Cortex of kidney (tissue), 1 donor: ENCODE measurements around the gene CERS6.

ENCODE experiments used
- DNase-seq: peaks from one replicate; lab custom pipeline; 2025; lab: John Stamatoyannopoulos, UW

CERS6 gene

DNA sequence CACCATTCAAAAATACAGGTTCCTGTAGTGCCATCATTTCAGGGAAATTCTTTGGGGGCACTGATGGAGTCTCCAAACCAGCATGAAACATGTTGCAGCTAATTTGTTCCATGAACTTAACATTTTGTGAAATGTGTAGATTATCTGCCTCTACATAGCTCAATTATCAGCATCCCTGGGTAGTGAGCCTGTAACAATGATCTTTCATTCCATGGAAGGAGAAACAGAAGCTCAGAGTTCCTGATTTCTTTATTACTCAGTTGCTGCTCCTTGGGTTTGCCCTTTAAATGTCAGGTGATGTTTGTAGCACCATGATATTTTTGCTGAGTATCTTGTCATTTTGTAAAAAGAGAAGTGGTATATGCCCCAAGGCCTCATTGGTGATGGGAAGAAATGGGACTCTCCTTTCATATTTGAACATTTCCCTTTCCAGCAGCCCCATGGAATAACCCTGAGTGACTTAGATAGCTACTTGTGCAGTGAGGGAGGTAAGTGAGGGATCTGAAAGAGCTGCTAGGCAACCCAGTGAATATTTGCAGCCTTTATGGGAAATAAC lies 146.9 kb downstream of the CERS6 start:
- DNase-seq, result no peak

DNA sequence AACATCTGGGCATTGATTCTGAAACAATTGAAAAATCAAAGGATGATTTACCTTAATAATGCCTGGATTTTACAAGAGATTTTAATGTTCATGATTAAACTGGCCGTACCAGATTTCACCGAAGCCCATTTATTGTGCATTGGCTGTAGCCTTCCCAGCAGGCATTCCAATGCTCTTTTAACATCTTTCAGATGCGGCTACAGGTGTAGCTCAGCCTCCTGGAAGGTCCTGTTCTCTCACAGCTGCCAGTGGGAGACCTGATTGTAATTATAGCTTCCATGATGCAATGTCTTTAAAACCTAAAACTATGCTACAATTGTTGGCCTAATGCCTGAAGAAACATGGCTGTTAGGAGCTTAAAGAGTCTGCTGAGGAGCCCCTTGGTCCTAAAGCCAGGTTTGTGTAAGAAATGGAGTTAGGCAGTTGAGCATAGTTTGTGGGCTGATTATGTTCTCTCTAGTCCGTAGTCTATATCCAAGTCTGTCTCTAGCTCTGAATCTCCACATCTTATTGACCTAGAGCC lies 147.4 kb downstream of the CERS6 start:
- DNase-seq, result no peak

DNA sequence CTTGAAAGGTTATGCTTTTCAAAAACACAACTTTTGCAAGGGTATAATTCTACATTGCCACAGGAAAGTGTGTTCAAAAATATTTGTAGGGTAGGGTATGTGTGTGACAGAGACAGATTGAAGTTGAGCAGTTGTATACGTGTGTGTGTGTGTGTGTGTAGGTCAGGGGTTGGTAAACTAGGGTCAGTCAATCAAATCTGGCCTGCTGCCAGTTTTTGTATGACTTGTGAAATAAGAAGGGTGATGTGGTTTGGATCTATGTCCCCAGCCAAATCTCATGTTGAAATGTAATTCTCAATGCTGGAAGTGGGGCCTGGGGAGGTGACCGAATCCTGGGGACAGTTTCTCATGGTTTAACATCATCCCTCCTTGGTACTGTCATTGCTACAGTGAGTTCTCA lies 148.2 kb downstream of the CERS6 start:
- DNase-seq, result no peak

DNA sequence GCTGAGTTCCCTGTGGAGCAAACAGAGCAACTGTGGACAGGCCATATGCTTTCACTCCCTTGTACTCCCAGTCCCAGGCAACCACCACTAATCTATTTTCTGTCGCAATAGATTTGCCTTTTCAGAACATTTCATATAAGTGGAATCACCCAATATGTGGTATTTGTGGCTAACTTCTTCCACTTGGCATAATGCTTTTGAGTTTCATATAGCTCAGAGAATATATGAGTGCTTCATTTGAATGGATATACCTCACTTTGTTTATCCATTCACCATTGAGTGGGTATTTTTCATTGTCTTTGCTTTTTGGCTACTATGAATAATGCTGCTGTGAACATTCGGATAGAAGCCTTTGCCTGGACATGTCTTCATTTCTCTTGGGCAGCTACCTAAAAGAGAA lies 151.9 kb downstream of the CERS6 start:
- no peak for DNase-seq

DNA sequence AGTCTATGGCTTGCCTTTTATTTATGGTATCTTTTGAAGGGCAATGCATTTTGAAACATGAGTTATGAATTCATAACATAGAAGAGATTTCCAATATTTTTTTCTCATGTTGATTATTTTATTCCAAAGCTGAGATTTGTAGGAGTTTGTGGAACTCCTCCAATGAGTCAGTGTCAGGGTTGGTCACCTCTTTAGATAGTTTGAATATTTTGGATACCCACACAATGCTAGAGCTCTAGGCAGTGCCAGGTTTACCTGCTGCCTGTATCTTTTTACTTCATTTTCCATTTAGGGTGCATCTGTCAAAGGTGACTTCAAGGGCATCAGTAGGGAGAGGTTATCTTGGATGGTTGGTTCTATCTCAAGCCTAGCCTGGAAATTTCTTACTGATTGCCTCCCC lies 152.7 kb downstream of the CERS6 start:
- DNase-seq, result no peak

DNA sequence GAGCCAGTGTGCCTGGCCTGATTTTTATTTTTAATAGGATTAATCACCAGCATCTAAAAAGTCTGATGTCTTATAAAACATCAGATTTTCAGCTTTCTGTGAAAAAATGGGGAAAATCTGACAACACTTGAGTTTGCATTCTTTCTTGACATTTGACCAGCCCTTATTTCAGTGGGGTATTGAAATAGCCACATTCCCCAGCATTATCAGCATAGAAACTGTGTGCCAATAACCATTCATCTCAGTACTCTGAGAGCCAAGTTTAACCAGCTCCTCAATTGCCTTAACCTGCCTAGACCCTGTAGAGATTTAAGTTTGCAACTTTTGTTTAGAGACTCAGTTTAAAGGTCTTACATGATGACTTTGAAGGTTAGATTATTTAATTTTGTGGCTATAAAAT lies 155.0 kb downstream of the CERS6 start:
- no peak for DNase-seq

DNA sequence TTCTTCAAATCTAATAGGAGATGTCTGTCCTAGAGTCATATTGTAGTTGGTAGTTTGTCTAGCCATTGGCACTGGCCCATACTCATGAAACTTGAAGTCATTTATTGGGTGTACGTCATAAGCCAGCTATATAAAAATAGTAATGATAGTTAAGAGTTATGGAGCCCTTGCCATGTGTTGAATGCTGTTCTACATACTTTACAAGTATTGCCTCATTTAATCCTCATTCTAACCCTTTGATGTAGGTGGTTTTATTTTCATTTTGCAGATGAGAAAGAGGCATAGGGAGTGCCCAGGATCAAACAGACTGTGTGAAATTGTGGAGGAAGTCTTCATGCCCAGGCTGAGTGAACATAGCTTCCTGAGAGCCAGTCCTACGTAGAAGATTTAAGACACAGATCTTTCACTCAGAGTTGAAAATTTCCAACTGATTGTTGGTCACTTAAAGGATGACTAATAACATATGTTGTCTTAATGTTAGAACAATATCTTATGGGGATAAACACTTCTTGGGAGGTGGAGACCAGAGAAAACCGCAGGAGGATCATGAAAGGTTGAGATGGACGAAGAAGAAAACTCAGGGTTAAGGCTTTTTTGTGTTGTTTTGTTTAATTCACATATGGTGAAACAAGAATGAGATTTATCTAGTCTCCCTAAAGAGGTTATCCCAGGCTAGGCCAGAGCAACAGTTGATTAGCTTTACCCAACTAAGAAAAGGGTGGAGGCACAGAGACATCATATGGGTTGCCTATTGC lies 156.0 kb downstream of the CERS6 start:
- DNase-seq, result no peak

DNA sequence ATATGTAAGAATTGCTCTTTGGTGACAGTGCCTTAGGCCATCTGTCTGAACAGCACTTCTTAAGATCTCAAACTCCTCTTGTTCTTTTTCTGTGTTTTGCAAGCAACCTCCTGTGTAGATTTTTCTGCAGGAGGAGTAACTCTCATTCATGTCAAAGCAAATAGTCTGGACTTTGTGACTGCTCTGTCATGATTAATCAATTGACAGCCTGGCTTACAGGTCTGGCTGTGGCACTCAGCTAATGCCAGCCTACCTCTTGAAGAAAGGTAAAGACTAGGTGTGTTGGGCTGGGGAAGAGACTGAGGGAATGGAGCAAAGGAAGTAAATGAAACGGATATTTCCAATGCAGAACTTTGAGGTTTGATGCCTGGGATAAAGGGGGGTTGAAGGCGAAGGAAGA lies 156.6 kb downstream of the CERS6 start:
- no peak for DNase-seq

DNA sequence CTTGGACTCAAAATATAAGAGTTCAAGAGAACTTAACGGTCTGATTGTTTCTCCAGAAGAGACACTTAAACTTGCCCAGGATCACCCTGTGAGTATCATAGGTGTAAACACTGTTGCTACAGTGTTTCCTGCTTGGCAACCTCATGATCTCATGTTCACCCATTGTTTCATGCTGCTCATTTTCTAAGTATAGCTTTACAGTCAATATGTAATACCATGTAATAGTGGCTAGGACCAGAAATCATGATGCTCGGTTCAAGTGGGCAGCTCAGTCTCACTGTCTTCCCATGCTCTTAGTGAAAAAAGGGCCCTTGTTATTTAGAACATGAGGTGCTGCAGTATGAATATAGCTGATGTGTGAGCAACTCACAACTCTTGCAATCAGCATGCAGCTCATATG lies 157.5 kb downstream of the CERS6 start:
- no peak for DNase-seq

DNA sequence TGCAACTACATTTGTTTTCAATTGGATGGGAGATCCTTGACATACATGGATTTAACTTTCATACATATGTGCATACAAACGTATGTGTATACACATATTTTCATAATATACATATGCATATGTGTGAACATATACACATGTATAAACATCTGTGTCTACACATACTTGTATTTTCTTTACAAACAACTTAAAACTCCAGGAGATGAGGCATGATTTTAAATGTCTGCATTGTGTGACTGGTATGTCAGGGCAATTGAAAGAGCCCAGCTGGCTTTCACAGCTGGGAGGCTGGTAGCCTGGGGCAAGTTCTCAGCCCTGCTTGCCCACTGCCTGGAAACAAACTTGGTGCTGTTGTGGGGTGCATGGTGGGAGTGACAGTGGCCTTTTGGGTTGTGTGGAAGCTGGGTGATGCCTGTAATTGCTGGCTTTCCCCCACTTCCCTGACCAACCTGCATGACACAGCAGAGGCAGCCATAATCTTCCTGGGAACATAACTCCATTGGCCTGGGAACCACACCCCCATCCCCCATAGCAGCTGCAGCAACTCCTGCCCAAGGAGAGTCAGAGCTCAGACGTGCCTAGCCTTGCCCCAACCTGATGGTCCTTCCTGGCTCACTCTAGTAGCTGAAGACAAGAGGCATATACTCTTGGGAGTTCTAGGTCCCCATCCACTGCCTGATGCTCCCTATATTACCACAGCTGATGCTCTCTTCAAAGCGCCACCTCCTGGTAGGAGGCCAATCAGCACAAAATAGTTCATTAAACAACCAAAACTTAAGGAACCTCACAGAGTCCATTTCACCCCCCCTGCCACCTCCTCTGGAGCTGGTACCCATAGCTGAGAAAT lies 158.3 kb downstream of the CERS6 start:
- no peak for DNase-seq

DNA sequence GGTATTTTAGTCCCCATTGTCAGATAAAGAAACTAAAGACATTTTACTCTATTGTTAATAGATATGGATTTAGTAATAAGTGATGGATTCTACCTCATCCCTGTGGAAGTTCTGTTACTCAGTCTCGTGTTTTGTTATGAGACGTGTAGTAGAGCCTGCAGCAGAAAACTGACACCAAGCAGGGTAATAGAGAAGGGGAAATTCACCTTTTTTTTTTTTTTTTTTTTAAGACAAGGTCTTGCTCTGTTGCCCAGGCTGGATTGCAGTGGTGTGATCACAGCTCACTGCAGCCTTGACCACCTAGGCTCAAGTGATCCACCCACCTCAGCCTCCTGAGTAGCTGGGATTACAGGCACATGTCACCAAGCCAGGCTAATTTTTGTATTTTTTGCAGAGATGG lies 164.5 kb downstream of the CERS6 start:
- no peak for DNase-seq

DNA sequence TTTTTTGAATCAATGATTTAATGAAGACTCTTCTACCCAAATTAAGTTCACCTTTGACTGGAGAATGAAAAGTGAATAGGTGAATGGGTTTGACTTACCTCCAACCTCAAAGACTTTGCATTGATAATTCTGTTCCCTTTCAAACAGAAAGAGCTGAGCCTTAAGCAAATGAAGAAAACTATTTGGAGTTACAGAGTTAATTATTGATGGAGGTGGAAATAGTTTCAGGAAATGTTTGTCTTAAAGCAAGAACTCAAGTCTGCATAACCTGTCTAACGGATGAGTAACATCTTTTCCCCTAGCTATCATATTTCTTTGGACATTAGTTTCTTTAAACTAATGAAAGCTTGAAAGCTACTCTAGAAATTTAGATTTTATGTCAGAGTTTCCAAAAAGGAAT lies 166.5 kb downstream of the CERS6 start:
- no peak for DNase-seq

DNA sequence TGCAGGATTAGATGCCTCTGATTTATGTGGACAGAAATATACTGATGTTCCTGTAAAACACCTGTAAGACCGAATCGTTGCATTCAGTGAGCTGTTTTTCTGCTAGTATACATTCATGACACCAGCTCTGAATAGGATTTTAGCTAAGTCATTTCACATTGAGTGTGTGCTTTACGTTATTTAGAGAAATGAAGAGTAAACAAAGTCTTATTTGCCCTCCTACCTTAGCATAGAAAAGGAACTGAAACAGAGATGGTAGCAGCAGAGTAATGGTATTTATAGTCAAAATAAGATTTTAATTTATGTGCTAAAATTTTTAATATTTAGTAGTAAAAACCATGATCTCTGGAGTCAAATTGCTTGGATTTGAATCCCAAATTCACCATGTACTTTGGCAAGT lies 168.0 kb downstream of the CERS6 start:
- DNase-seq, result no peak

DNA sequence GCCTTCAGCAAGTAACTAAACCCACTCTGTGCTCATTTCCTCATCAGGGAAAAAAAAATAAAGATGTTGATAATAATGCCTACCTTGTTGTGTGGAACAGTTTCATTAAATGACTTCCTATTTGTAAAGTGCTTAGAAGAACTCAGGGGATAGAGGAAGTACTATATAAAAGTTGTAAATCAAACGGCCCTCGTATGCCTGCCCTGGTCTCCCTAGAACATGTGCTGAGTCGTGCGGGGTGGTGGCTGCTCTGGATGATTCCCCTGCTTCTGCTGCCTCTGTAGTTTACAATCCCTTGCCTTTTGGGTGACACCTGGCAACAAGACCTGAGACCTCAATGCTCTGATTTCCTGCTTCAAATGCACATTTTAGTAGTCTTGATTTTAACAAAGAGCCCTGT lies 170.0 kb downstream of the CERS6 start:
- DNase-seq, result no peak

DNA sequence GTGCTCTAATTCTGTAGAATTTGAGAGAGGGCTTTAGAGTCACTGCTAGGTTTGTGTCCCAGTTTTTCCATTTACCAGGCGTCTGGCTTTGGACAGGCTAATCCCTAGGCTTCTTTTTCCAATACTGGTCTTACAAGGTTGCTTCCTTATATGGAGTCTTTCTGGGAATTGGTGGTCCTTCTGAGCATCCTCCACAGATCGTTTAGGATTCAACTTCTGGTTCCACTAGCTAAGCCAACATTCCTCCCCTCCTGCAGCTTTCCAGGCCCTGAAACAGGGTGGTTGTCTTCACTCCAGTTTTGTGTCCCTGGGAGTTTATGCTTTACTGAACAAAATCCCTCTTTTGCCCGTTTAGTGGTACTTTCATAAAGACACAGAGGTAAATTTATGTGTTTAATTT lies 170.6 kb downstream of the CERS6 start:
- DNase-seq, result no peak

DNA sequence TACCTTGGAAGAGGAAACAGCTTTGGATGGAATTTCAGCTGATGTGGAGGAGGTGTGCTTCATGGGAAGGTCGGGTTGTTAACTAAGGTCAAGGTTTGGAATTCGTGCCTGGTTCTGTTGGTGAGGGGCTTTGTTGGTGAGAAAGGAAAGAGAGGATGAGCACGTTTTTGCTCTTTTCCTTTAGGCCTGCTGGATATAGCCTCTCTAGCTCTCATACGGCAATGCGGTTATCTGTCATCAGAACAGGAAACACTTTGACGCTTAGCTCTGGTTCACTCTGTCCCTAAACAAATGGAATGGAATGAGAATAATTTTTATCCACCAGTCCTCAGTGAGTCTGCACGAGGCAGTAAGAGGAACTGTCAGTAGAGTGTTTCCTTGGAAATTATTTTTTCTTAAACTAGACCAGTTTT lies 176.6 kb downstream of the CERS6 start:
- no peak for DNase-seq

DNA sequence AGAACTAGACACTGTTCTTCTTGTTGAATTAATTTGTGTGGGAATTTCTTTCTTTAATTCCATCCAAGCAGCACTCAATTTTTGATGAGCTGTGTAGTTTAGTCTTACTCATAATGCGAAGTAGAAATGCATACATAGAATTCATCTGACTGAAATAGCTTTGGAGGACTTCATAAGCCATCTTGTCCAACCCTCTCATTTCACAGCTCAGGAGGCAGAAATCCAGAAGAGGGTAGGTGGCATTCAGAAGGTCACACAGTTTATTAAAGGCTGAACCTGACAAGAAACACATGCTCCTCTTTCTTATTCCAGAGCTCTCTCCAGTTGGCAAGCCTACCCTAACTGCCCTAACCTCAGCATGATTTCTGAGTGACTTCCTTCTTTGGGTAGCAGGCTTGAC lies 177.1 kb downstream of the CERS6 start:
- no peak for DNase-seq

DNA sequence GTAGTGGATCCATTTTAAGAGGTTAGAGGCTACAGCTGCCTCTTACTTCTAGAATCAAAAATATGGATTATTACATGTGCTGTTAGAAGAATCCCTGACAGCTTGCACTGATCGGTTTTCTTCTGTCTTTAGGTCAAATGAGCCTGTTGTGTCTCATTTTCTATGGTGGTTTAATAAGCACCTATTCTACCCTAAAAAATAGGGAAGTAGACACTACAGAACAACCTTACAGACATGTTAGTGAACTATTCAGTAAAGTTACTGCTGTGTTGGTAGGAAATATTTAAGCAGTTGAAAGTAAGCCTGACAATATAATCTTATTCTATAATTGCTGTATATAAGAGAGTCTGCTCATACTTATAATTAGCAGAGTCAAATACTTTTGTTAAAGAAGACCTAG lies 177.8 kb downstream of the CERS6 start:
- DNase-seq, result no peak

DNA sequence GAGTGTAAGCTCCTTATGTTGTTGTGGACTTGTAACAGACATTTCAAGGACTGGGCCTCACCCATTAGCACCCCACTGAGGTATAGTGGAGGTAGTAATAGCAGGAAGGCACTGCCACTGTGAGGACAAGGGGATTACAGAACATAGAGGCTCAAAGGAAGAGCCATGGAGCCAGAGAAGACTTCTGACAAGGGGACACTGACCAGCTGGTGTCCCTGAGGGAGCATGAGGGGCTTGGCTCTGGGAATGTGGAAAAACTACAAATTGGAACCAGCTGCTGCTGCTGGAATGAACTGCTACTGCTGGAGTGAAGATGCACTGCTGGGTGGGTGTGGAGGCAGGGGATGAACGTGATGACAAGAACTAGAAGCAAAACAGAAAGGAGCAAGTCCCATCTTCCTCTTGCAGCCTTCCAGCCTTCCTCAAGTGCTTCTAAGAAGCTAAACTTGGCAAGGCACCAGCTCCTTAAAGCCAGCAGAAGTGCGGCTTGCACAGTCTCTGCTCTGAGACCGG lies 179.0 kb downstream of the CERS6 start:
- no peak for DNase-seq

DNA sequence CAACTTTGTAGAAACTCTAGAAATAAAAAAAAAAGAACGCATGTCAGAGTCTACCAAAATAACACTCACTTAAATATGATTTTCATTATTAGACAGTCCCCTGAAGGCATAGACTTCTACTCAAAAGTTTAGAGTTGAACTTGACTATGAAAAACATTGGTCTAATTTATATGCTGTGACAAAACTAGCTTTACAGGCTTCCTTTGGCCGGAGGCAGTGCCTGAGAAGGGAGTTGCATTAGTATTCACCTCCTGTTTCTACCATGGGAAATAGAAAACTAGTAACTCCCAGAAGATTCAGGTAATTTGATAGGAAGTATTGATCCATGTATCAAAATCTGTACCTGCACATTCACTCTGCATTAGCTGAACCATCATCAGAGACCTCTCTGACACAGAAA lies 182.9 kb downstream of the CERS6 start:
- DNase-seq, result no peak

DNA sequence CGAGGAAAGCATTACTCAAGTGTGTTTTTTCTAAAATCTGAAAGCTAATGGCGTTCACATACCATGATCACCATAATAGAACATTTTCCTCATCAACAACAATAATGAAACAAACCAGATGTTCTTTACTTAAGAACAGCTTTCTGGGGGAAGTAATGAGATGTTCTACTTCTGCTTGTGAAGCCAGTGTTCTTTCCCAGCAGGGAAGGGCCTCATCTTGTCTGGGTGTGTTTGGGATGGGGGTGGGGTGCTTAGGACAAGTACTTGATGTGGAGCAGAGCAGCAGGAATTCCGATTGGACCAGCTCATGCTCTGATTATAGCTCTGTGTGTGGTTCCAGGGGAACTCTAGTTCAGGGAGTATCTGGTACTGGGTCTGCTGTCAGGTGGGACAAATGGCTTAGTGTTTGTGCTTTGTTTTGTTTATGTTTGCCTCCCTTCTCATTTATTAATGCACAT lies 183.4 kb downstream of the CERS6 start:
- DNase-seq, result no peak

DNA sequence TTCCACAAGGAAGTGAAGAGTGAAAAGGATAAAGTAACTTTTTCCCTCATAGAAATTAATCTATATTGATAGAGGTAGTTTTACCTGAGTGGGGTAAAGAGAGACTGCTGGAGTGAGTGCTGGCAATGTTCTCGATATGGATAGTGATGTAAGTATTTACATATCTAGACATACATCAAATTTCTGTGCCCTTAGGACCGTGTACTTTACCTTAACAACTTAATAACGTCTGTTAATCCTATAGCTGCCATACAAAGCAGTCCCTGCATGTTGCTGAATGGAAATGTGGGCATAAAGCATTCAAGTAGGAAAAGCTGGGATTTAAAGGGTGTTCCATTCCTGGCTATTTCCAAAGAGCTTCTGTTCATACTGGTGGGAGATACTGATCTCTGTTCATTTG lies 184.0 kb downstream of the CERS6 start:
- DNase-seq, result no peak

DNA sequence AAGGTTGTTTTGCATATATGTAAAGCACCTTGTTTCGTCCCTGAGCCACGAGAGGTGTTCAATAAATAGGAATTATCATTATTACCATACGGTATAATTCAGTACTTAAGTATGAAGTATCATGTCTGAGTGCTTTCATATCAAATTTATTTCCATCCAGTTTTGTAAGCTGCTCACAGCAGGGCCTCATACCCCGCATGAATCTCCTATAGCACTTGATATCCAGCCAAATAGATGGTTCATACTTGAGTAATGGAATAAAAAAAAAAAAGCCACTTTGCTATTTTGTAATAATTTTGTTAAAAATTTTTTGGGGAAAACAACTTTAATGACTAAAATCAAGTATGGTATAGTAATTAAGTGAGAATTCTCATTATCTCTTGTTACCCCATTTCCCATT lies 185.6 kb downstream of the CERS6 start:
- no peak for DNase-seq
